Measurements from ENCODE around the gene USP48. TPM values are rescaled to one million over a fixed set of nuclear protein-coding genes. Genes with fewer than 3 reads are reported as not detected.
A peak's percentile ranks its signal among the peaks of the same experiment; 100 is the strongest.

The USP48 gene
- total RNA-seq, 1 donor from 2014 or later: 42.7 TPM

DNA sequence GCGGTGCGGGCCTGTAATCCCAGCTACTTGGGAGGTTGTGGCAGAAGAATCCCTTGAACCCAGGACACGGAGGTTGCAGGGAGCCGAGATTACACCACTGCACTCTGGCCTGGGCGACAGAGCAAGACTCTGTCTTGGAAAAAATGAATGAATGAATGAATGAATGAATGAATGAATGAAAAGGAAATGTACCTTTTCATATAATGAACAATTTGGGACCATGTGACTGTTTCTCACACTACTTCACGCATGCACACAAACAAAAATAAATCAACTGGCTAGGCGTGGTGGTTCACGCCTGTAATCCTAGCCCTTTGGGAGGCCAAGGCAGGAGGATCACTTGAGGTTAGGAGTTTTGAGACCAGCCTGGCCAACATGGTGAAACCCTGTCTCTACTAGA lies 24.3 kb downstream of the USP48 start:
- intact Hi-C loops (cut with DNase I): no loop called here
- ATAC-seq: no peak

DNA sequence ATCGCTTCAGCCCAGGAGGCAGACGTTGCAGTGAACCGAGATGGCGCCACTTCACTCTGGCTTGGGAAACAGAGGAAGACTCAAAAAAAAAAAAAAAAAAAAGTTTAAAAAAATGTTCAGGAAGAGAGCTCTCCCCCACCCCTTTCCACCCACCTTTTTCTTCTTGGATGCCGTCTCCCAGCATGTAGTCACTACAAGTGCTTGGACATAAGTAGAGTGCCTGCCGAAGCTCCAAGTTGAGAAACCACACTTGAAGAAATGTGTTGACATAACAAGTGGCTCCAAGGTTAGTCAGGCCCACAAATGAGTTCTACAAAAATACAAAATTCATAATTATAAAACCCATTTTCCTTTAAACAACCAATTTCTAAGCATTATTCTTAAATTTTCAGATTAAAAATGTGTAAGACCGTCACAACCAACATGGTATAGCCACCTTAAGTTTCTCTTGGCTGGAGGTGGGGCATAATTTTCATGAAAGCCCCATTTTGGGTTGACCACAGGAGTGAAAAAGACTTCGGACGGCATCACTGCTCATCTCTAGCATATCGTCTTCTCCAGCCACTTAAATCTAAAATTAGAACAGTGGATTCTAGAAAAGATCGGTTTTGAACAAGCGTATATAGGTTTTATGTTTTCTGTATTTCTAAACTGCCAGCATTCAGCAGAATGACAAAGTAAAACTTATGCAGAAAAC lies 26.4 kb downstream of the USP48 start:
- DNase-seq (ENCODE audit: missing footprints): no peak
- intact Hi-C loops (cut with DNase I): no loop called here
- no peak for ATAC-seq

More for the DNA sequence above, 24.3 kb downstream of the USP48 start:
- no peak for DNase-seq (ENCODE audit: missing footprints)

DNA sequence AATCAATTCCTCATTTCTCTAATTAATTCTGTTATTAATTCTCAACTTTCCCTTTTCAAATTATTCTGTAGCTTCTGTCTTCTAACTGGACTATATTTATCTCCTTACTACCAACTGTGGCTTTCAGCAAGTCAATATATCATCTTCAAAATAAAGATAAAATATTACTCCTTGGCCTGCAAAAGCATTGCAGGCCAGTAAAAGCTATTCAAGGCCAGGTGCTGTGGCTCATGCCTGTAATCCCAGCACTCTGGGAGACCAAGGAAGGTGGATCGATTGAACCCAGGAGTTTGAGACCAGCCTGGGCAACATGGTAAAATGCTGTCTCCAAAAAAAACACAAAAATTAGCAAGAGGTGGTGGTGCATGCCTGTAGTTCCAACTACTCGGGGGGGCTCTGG lies 27.9 kb downstream of the USP48 start:
- ATAC-seq (no peak), DNase-seq (ENCODE audit: missing footprints) (no peak)
- intact Hi-C loops (cut with DNase I): no loop called here

DNA sequence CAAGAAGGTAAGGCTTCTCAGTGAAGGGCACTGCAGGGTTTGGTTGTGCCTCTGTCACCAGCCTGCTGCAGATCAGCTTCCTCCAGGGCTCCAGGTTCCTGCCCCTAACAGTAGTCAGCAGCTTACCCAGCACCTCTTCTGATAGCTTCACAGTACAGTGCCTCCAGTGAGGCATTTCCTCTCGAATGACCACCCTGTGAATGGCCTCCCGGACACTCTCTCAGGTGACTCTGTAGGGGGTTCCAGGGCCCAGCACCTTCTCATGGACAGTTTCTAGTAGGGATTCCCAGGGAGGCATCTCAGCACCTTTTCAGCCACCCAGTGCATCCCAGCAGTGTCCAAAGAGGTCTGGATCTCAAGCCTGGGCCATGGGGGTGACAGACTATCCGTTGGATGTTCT lies 28.4 kb downstream of the USP48 start:
- intact Hi-C loops (cut with DNase I): no loop called here
- no peak for ATAC-seq
- DNase-seq (ENCODE audit: missing footprints): no peak

DNA sequence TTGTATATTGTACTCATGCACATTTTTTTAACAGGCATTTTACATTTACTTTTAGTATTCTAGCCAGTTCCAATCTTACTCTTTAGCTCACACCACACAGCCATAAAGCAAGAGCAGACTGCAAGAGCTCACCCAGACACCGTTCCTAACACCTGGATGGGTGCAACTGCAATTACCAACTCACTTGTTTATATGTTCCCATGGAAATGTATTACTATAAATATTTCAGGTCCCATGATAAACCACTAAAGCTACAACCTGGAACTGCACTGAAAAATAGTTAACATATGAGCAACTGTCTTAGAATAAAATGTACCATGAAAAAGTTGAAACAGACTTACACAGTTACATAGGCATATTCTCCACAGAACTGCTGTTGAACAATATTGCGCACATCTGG lies 30.8 kb downstream of the USP48 start:
- intact Hi-C loops (cut with DNase I): no loop called here
- no peak for DNase-seq (ENCODE audit: missing footprints)
- ATAC-seq: peak; percentile 54

DNA sequence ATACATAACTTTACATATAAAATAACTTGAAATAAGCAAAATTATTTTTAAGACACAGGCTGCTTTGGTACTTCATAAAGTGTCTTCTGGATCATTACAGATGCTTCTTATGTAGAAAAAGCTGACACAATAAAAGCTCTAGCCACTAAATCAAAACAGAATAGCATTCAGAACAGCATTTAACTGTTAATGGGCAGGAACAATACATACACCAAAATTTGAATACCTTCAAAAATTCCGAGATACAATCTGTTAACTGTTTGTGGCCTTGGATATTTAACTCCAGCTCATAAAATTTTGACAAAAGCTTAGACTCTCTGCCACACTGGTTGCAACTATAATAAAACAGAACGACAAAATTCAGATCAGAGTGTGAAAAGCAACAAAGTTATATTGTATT lies 31.7 kb downstream of the USP48 start:
- no peak for DNase-seq (ENCODE audit: missing footprints)
- intact Hi-C loops (cut with DNase I): no loop called here
- no peak for ATAC-seq

DNA sequence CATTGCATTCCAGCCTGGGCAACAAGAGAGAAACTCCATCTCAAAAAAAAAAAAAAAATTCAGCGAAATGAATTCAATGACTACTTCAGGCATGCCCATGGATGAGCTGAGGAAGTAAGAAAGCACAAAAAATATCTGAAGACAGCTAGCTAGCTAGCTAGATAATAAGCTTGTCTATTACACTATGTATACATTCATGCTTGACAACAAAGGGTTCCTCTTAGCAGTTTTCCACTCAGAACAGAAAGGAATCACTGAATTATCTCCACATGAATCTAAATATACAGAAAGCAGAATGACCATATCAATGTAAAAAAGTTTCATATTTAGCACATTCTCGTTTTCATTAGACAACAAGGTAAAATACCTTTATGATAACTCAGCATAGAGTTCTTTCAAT lies 32.1 kb downstream of the USP48 start:
- DNase-seq (ENCODE audit: missing footprints) (no peak), ATAC-seq (no peak)
- intact Hi-C loops (cut with DNase I): no loop called here

DNA sequence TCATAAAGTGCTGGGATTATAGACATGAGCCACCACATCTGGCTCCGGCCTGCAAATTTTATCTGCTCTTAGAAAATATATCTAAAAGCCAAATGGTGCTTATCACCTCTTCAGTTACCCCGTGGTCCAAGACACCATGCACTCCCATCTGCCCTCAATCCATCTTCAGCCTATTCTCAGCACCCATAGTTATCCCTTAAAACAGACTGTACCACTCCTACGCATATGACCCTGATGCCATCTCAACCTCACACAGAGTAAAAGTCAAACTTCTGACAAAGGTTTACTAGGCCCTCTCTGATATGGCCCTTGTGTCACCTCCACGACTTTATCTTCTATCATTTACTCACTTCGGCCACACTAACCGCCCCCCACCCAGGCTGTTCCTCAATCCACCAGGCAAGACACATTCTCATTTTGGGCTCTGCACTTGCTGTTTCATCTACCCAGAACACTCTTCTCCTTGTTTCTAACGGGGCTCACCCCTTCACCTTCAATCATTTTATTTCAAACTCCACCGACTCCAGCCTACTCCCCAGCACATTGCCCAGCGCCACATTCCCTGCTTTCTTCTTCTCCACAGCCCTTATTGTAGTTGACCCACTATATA lies 33.0 kb downstream of the USP48 start:
- DNase-seq (ENCODE audit: missing footprints) (no peak), ATAC-seq (no peak)
- intact Hi-C loops (cut with DNase I): no loop called here

DNA sequence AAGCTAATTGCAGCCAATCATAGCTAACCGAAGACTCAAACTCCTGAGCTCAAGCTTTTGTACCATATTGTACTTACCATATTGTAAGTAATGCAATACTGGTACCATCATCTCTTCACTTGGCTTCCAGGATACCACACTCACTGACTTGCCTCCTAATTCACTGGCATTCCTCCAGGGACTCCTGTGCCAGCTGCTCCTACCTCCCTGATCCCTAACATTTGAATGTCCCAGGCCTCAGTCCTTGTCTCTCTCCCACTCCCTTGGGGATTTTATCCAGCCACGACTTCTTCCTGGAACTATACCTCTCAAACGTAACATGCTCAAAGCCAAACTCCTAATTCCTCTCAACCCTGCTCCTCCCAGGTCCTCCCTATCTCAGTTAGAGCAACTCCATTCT lies 33.8 kb downstream of the USP48 start:
- no peak for ATAC-seq
- DNase-seq (ENCODE audit: missing footprints): no peak
- intact Hi-C loops (cut with DNase I): no loop called here

DNA sequence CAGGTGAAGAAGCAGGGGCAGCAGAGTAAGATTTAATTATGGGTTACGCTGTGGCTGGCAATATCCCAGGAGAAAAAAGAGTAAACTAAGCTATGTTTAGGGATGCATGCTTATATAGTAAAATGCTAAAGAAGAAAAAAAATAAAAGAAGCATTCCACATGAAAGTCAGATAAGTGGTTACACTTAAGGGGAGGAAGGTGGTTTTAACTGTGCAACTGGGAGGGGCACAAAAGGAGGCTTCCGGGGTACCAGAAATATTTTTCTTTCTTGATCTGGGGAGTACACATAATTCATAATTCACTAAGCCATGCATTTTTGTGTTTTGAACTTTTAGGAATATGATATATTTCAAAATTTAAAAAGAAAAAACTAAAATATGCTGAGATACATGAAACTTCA lies 39.5 kb downstream of the USP48 start:
- intact Hi-C loops (cut with DNase I): no loop called here
- ATAC-seq (no peak), DNase-seq (ENCODE audit: missing footprints) (no peak)

DNA sequence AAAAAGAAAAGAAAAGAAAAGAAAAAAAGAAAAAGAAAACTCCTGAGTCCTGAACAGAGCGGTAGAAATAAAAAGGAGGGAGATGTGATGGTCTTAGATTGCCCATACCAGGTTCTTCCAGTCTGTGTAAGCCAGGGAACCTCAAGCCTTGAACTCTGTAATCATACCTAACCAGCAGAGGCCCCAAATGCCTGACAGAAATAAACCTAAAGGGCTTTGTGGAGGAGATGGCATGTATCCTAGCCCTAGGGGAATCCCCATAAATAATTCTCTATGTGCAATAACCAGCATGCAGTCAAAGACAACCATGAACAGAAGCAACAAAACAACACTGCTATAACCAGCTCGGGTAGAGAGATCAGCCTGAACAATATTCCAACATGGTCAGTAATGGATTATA lies 40.4 kb downstream of the USP48 start:
- no peak for DNase-seq (ENCODE audit: missing footprints)
- ATAC-seq: peak; percentile 81
- intact Hi-C loops (cut with DNase I): no loop called here

DNA sequence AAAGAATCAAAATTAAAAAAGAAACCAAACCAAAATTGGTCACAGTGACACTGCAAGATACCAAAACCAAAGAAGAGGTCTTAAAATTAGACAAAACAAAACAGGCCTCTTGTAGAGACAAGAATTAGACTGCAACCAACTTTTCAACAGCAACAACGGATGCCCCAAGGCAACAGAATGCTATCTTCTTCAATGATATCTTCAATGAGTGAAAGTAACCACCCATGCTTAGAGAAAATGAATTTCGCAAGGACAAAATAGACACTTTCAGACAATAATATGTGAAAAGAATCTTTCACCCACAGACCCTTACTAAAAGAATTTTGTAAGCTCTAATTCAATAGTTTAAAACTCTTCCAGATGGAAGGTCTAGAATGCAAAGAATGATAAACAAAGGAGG lies 41.7 kb downstream of the USP48 start:
- intact Hi-C loops (cut with DNase I): no loop called here
- ATAC-seq (no peak), DNase-seq (ENCODE audit: missing footprints) (no peak)

DNA sequence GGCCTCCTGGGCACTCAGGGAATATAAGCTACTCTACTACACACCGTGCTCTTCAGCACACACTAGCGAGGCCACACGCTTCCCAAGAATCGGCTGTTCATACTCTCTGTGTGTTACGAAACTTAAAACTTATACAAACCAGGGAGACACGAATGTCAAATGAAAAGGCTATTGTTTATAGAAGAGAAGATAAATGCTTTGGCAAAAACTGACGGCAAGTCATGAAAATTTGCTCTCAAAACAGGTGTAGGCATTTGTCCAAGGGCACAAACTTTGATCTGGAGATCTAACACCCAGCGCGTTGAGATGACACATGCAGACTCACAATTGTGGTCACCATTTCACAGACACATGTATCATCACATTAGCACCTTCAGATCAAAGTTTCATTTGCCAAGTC lies 46.1 kb downstream of the USP48 start:
- intact Hi-C loops (cut with DNase I): no loop called here
- no peak for DNase-seq (ENCODE audit: missing footprints)
- no peak for ATAC-seq

DNA sequence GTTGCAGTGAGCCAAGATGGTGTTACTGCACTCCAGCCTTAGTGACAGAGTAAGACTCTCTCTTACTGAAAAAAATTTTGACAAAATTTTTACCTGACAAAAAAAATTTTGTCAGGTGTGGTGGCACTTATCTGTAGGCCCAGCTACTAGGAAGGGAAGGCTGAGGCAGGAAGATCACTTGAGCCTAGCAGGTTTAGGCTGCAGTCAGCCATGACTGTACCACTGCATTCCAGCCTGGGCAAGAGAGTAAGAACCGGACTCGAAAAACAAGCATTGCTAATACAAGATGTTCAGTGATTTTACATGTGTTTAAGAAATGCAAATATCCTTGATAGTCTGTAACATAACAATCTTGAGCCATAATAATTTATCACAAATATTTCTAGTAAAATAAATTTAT lies 46.9 kb downstream of the USP48 start:
- DNase-seq (ENCODE audit: missing footprints): no peak
- no peak for ATAC-seq
- intact Hi-C loops (cut with DNase I): no loop called here

DNA sequence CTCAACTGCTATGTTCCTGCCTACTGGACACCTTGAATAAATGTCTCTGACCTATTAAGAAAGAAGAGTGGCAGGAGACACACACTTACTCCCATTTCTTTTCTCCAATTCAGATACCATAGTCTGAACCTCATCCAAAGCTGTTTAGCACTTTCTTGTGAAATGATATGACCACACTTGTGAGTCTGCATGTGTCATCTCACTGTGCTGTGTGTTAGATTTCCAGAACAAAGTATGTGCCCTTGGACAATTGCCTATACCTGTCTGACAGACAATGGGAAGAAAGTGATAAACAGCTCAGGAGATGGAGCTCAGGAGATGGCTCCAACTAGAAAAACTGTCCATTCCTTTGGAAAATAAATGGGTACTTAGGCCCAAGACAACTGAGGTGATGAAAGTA lies 48.4 kb downstream of the USP48 start:
- ATAC-seq: no peak
- intact Hi-C loops (cut with DNase I): no loop called here
- no peak for DNase-seq (ENCODE audit: missing footprints)

DNA sequence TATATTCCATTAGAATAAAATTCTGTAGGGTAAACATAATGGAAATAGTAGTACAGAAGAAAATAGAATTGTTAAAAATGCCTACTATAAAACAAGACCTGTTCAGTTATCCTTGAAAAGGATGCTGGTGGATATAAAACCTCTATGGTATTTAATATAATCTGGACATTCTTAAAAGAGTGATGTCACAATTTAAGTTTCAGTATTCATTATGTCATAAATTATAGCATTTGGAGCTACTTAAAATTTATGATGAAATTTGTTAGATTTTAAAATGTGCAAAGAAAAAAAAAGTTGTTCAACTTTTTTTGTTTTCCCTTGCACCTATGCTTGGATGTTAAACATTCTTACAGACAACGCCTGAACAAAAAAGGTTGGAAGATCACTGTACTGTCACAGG lies 50.3 kb downstream of the USP48 start:
- ATAC-seq (no peak), DNase-seq (ENCODE audit: missing footprints) (no peak)
- intact Hi-C loops (cut with DNase I): no loop called here

DNA sequence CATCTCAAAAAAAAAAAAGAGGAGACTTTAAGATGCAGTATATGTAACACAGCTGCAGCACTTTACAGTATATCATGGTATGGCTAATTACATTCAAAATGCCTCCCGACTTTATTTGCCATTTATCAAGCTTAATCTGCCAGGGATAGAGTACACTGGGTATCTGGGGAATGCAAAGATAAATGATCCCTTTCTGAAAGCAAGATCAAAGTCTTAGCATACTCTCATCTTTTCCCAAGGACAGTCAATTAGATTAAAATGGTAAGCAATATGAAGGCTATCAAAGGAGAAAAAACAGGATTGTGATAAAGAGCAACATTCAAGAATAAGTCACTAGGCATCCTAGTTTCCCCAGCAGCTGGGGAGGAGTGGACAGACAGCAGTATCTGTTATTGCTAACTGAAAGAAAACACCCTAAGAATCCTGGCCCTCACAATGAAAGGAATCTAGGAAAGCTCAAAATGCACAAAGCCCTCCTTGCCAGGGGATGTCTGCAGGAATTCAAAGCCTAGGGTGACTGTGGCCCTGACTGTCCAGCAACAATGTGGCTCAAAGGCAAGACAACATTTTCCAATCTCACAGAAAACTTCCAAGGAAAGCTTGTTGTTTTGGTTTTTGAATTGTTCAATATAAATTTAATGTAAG lies 57.1 kb downstream of the USP48 start:
- ATAC-seq (no peak), DNase-seq (ENCODE audit: missing footprints) (no peak)
- intact Hi-C loops (cut with DNase I): no loop called here

DNA sequence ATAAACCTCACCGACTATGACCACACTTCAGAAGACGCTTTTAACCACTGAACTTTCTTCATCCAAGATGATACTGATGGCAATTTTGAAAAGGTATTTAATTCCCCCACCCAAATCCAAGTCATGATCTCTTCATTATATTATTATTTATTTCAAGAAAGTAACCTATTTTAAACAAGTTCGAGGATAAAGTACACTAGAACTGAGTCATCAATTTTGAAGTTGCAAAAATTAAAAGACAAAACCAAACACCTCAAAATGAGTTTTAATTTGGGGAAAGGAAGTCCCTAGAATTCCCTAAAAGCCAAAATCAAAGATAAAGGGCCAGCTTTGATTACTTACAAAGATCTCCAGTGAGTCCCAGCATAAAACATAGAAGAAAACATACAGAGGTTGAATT lies 58.4 kb downstream of the USP48 start:
- DNase-seq (ENCODE audit: missing footprints): no peak
- intact Hi-C loops (cut with DNase I): no loop called here
- no peak for ATAC-seq

DNA sequence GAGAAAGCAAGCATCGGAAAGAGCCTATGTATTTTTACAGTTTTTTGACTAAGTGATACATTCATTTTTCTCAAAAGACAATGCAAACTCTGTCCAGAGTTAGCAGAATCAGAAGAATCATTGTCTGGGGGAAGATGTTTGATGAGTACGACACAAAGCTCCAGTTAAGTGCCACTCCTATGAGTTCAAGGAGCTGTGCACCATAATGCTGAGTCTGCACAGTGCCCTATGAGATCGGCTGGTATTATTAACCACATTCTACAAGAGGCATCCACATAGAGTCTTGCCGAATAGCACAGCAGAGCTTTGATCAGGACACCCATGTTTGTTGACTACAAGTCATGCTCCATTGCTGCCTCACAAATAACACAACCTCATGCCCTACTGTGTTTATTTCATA lies 58.9 kb downstream of the USP48 start:
- intact Hi-C loops (cut with DNase I): no loop called here
- DNase-seq (ENCODE audit: missing footprints) (no peak), ATAC-seq (no peak)

DNA sequence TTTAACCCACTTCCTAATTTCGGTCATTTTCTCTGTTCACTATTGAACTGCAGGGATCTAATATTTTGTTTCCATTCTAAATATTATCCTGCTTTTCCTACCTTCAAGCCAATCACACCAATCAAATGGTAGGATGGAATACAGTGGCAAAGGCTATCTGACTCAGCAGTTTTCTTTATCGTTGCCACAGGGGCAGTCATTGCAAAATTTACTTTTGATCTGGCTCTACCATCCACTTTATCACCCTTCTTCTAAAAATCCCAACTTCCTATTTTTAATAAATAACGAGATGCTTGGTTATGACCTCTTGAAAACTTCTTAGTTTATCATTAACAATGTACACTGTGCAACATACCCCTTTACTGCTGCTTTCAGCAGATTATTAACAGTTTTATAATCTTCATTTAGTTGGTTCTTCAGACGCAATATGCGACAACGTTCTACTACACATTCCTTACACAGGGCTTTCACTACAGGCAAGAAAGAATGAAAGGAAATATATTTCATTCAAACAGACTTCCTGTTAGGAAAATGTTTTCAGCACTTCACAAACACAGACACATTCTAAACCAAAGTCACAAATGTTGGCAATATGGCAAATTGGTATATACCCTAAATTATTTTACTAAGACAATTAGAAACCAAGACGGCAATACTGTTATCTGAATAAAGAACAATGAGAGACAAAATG lies 61.5 kb downstream of the USP48 start:
- DNase-seq (ENCODE audit: missing footprints) (no peak), ATAC-seq (no peak)
- intact Hi-C loops (cut with DNase I): no loop called here
